Peyer's patch (tissue), 4 donors: ENCODE results near the gene NAP1L4.

Experiments used
- POLR2A ChIP-seq, 2 donors: fragments of 450-650 bp; IDR thresholded peaks; one replicate each; pipeline ENCODE4 v1.5.1; 2017; ENCODE audit warnings: antibody characterized with exemption in 2 of 2, mild to moderate bottlenecking in 2 of 2, moderate library complexity in 2 of 2
- TF ChIP-seq, protein P1 (sequence below), 6 experiments: fragments of 450-650 bp in 4 of 6; fragments of 200-600 bp in 2 of 6; sonication (generic) in 1 of 6; IDR thresholded peaks; one replicate each; pipeline ENCODE4 v1.5.1; 2017 to 2019; ENCODE audit warnings: antibody characterized with exemption in 6 of 6, mild to moderate bottlenecking in 3 of 6, moderate library complexity in 1 of 6

DNA sequence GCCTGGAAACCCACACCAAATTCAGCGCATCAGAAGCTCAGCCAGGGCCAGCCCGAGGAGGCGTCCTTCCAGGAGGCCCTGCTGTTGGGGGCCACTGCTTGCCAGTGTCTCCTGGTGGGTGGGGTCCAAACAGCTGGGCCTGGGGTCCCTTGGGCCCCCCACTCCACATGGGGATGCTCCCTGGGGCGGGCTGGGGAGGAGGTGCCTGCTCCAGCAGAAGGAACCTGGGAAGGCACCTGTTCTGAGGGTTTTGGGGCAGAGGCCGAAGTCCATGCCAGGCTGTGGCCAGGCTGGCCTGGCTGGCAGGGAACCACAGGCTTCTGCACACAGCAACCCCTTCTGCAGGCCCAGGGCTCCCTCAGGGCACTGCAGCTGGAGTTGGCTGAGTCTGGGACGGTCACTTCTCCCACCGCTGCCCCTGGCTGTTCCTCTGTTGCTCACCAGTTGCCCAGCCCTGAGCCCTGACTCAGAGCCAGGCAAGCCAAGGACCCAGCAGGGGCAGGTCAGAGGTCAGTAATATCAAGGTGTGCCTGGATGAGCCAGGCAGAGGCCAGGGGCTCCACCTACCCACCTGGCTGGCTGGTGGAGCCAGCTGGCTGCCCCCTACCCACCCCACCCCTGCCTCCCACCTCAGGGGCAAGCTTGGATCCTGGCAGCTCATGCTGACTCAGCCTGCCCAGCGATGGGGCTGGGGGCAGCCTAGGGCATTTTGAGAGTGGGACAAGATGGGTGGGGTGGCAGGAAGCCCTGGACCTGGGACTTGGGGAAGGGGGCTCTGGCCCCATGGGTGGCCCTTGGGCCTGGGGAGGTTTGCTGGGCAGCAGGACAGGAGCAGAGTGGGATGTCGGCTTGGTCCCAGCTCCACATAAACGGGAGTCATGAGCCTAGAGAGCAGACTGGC is 51.0 kb downstream of the NAP1L4 start:
- TF ChIP-seq, protein P1, sequence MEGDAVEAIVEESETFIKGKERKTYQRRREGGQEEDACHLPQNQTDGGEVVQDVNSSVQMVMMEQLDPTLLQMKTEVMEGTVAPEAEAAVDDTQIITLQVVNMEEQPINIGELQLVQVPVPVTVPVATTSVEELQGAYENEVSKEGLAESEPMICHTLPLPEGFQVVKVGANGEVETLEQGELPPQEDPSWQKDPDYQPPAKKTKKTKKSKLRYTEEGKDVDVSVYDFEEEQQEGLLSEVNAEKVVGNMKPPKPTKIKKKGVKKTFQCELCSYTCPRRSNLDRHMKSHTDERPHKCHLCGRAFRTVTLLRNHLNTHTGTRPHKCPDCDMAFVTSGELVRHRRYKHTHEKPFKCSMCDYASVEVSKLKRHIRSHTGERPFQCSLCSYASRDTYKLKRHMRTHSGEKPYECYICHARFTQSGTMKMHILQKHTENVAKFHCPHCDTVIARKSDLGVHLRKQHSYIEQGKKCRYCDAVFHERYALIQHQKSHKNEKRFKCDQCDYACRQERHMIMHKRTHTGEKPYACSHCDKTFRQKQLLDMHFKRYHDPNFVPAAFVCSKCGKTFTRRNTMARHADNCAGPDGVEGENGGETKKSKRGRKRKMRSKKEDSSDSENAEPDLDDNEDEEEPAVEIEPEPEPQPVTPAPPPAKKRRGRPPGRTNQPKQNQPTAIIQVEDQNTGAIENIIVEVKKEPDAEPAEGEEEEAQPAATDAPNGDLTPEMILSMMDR (IDR thresholded peaks at IDR 0.05), result no peak
- TF ChIP-seq POLR2A (IDR thresholded peaks at IDR 0.05), result no peak
